OCI-LY7 (cell line): ENCODE results near the gene WDR83.

Experiments used
- CTCF ChIP-seq: fragments of 200-600 bp; sonication (generic); conservative IDR thresholded peaks from 2 replicates; pipeline ENCODE4 v1.5.1; 2014; ENCODE audit warnings: mild to moderate bottlenecking, antibody characterized with exemption, low read length, moderate library complexity, mixed read lengths
- EZH2phosphoT487 ChIP-seq: fragments of 200-600 bp; sonication (generic); IDR thresholded peaks from 2 replicates; pipeline ENCODE4 v1.6.1; 2018; ENCODE audit warnings: low read depth, borderline replicate concordance, mild to moderate bottlenecking, mixed run types, antibody characterized with exemption, low read length, moderate library complexity, mixed read lengths

GRCh38 chr19:12641456-12641855, 25.2 kb upstream of the WDR83 start:
- TF ChIP-seq CTCF (no peak), EZH2phosphoT487 (no peak)
